Tibial nerve (tissue), 4 donors: Measurements from ENCODE around the gene GALNT1. TPM values are rescaled to one million over a fixed set of nuclear protein-coding genes. Genes with fewer than 3 reads are reported as not detected.

Experiments
- DNase-seq, 2 donors: peaks; one replicate each; pipeline ENCODE4 v3.0.0-alpha.2; 2019; ENCODE audit warnings: low spot score in 2 of 2
- H3K27ac ChIP-seq, 4 donors: fragments of 200-600 bp; sonication (generic) in 3 of 4; one replicate each; pipeline ENCODE4 v1.5.1; 2017 to 2019; ENCODE audit warnings: mild to moderate bottlenecking in 1 of 4
- H3K27me3 ChIP-seq, 2 donors: fragments of 200-600 bp; sonication (generic) in 1 of 2; one replicate each; pipeline versions ENCODE4 v1.5.1 to v1.6.0; 2017 to 2019
- H3K36me3 ChIP-seq, 3 donors: fragments of 200-600 bp; sonication (generic); one replicate each; pipeline ENCODE4 v1.5.1; 2018 to 2019
- H3K4me1 ChIP-seq, 4 donors: fragments of 200-600 bp; sonication (generic) in 3 of 4; one replicate each; pipeline ENCODE4 v1.5.1; 2017 to 2019
- H3K4me3 ChIP-seq, 4 donors: fragments of 200-600 bp; sonication (generic) in 3 of 4; one replicate each; pipeline ENCODE4 v1.5.1; 2017 to 2019; ENCODE audit warnings: mild to moderate bottlenecking in 1 of 4, moderate library complexity in 1 of 4
- H3K9me3 ChIP-seq, 4 donors: fragments of 200-600 bp; sonication (generic) in 3 of 4; one replicate each; pipeline ENCODE4 v1.5.1; 2017 to 2019
- CTCF ChIP-seq, 5 experiments: fragments of 200-600 bp in 3 of 5; fragments of 450-650 bp in 2 of 5; sonication (generic) in 3 of 5; IDR thresholded peaks; one replicate each; pipeline ENCODE4 v1.5.1; 2016 to 2019; ENCODE audit warnings: antibody characterized with exemption in 5 of 5, mild to moderate bottlenecking in 3 of 5, moderate library complexity in 2 of 5
- EP300 ChIP-seq, 2 donors: sonication (generic); formaldehyde crosslinking; IDR thresholded peaks; one replicate each; pipeline ENCODE4 v1.6.1; 2017; ENCODE audit warnings: antibody characterized with exemption in 2 of 2, mild to moderate bottlenecking in 1 of 2
- POLR2A ChIP-seq, 2 donors: fragments of 450-650 bp; IDR thresholded peaks; one replicate each; pipeline ENCODE4 v1.6.1; 2017; ENCODE audit warnings: antibody characterized with exemption in 2 of 2, mild to moderate bottlenecking in 2 of 2, moderate library complexity in 2 of 2
- WGBS, 2 donors: methylation state at CpG; one replicate each; pipeline ENCODE4 v1.1.5; 2018; 5-methylcytosine and 5-hydroxymethylcytosine counted together
- total RNA-seq, 4 donors: library from RNA; depleted of rRNA; stranded (reverse); fragments of >200 nt; gene quantifications; one replicate each; pipeline ENCODE4 v1.1.0, GENCODE V29; 2016

The GALNT1 gene
- total RNA-seq, 4 donors from 2014 or later = 24.3 to 37.5 (median 27.0) TPM

GRCh38 chr18:35588995-35589394 lies 7.5 kb downstream of the GALNT1 start:
- H3K27me3 ChIP-seq = no peaks in the 10 kb centered on the region
- no peak for DNase-seq
- TF ChIP-seq CTCF (IDR thresholded peaks at IDR 0.05) (no peak), POLR2A (IDR thresholded peaks at IDR 0.05) (no peak), EP300 (IDR thresholded peaks at IDR 0.05) (no peak)
- 89 to 91% methylated on average over 6 of the region's 6 CpGs for WGBS, 2 donors
- H3K4me1 ChIP-seq = peaks cover 0 to 23% (median 0%) of the 10 kb centered on the region in 4 donors
- H3K27ac ChIP-seq = no peak overlapping the region
- H3K36me3 ChIP-seq = peaks cover 0 to 8% (median 0%) of the 10 kb centered on the region in 3 donors
- H3K9me3 ChIP-seq = peaks cover 0 to 18% (median 7%) of the 10 kb centered on the region in 4 donors
- H3K4me3 ChIP-seq = no peak overlapping the region

GRCh38 chr18:35589546-35589945 lies 8.0 kb downstream of the GALNT1 start:
- no peak overlapping the region for H3K4me3 ChIP-seq
- TF ChIP-seq CTCF (IDR thresholded peaks at IDR 0.05) = no peak
- TF ChIP-seq EP300 (IDR thresholded peaks at IDR 0.05) = no peak
- no peak for TF ChIP-seq POLR2A (IDR thresholded peaks at IDR 0.05)
- H3K27ac ChIP-seq = no peak overlapping the region
- H3K4me1 ChIP-seq = peaks cover 0 to 23% (median 0%) of the 10 kb centered on the region in 4 donors
- peaks cover 0 to 8% (median 0%) of the 10 kb centered on the region in 3 donors for H3K36me3 ChIP-seq
- no peaks in the 10 kb centered on the region for H3K27me3 ChIP-seq
- WGBS, 2 donors = 60 to 68% methylated on average over 1 of the region's 1 CpG
- peaks cover 0 to 18% (median 7%) of the 10 kb centered on the region in 4 donors for H3K9me3 ChIP-seq
- no peak for DNase-seq

GRCh38 chr18:35590935-35591334 lies 9.4 kb downstream of the GALNT1 start:
- Histone ChIP-seq H3K9me3 (peaks cover 0 to 18% (median 7%) of the 10 kb centered on the region in 4 donors), H3K27me3 (no peaks in the 10 kb centered on the region), H3K4me3 (no peak overlapping the region), H3K36me3 (peaks cover 0 to 8% (median 0%) of the 10 kb centered on the region in 3 donors), H3K4me1 (peaks cover 0 to 23% (median 0%) of the 10 kb centered on the region in 4 donors), H3K27ac (no peak overlapping the region)
- no peak for TF ChIP-seq CTCF (IDR thresholded peaks at IDR 0.05)
- TF ChIP-seq POLR2A (IDR thresholded peaks at IDR 0.05) = no peak
- TF ChIP-seq EP300 (IDR thresholded peaks at IDR 0.05) = no peak
- 88 to 91% methylated on average over 1 of the region's 1 CpG for WGBS, 2 donors
- no peak for DNase-seq

GRCh38 chr18:35592298-35592697 lies 10.8 kb downstream of the GALNT1 start:
- no peak for TF ChIP-seq CTCF (IDR thresholded peaks at IDR 0.05)
- no peak for TF ChIP-seq POLR2A (IDR thresholded peaks at IDR 0.05)
- H3K9me3 ChIP-seq = peaks cover 0 to 16% (median 7%) of the 10 kb centered on the region in 4 donors
- H3K4me1 ChIP-seq = peaks cover 0 to 23% (median 0%) of the 10 kb centered on the region in 4 donors
- no peaks in the 10 kb centered on the region for H3K27me3 ChIP-seq
- H3K4me3 ChIP-seq = no peak overlapping the region
- peaks cover 0 to 6% (median 0%) of the 10 kb centered on the region in 3 donors for H3K36me3 ChIP-seq
- no peak for DNase-seq
- no peak overlapping the region for H3K27ac ChIP-seq

GRCh38 chr18:35593859-35594258 lies 12.3 kb downstream of the GALNT1 start:
- Histone ChIP-seq H3K36me3 (peaks cover 0 to 7% (median 0%) of the 10 kb centered on the region in 3 donors), H3K27me3 (no peaks in the 10 kb centered on the region), H3K4me3 (no peak overlapping the region), H3K27ac (no peak overlapping the region), H3K9me3 (no peaks in the 10 kb centered on the region), H3K4me1 (peaks cover 0 to 23% (median 0%) of the 10 kb centered on the region in 4 donors)
- WGBS, 2 donors = 96 to 97% methylated on average over 4 of the region's 4 CpGs
- TF ChIP-seq CTCF (IDR thresholded peaks at IDR 0.05) = no peak
- TF ChIP-seq EP300 (IDR thresholded peaks at IDR 0.05) = no peak
- no peak for TF ChIP-seq POLR2A (IDR thresholded peaks at IDR 0.05)
- DNase-seq = no peak
